Kidney tubule cell (primary cell): ENCODE measurements around the gene DDX31.
"Not testable (repeated sequence)": the region's sequence is repeated elsewhere in the genome, so short reads cannot be mapped to it uniquely, and the experiment has no call there.

Experiments used
- DNase-seq: peaks from one replicate; pipeline ENCODE4 v3.0.0-alpha.2; 2018; ENCODE audit warnings: low spot score

Gene DDX31

GRCh38 chr9:132577119-132577518, 92.7 kb downstream of the DDX31 start:
- peak; percentile 17 for DNase-seq

GRCh38 chr9:132575811-132576210, 94.0 kb downstream of the DDX31 start:
- DNase-seq = no peak

GRCh38 chr9:132575005-132575609, 94.7 kb downstream of the DDX31 start:
- peak; percentile 71 for DNase-seq

GRCh38 chr9:132572921-132573320, 96.9 kb downstream of the DDX31 start:
- peak; percentile 27 for DNase-seq

DNA sequence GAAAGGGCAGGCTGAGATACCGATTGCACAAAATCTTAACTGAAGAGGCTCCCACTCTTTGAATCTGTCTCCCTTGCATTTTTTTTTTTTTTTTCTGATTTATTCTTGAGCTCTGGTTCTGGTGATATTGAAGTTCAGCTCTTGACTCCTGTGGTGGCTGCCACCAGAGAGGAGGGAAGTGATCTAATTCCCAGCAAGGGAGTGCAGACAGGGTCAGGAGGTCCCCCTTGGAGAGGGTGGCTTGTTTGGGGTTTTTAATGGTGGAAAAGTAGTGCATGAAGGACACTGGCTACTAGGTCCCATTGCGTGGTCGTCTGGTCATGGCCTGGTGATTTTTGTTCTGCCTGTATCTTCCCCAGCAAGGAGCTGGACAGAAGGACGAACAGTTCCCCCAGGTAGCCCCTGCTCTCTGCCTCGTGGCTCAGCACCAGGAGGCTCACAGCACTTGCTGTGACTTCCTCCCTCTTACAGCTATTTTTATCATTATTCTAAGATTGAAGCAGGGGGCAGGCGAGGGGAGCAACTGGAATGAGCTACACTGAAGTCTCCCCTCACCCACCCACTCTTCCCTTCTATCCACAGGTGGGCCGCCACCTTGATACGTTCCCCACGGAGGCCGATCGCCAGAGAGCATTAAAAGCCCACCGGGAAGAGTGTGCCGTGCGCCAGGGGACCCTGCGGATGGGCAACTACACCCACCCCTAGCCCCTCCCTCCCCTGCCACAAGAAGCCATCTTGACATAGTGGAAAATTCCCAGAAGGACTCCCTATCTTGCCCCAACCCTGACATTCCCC, 97.8 kb downstream of the DDX31 start:
- no peak for DNase-seq

GRCh38 chr9:132568787-132569186, 101.0 kb downstream of the DDX31 start:
- DNase-seq = not testable (repeated sequence)

DNA sequence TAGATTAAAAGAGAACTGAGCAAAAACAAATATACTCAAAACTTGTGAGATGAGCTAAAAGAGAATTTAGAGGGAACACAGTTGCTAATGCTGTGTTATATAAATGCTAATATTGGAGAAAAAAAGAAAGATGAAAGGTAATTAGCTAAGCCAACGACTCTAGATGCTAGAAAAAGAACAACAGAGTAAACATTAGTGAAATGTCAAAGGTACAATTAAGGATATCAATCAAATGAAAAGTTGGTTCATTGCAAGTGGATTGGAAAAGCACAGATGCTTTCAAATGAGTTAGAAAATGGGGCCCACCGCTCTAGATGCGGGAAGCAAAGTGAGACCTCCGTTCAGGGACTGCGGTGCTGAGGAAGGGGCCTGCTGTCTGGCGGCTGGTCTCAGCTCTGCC, 105.3 kb downstream of the DDX31 start:
- no peak for DNase-seq

GRCh38 chr9:132562306-132562573, 107.5 kb downstream of the DDX31 start:
- no peak for DNase-seq

DNA sequence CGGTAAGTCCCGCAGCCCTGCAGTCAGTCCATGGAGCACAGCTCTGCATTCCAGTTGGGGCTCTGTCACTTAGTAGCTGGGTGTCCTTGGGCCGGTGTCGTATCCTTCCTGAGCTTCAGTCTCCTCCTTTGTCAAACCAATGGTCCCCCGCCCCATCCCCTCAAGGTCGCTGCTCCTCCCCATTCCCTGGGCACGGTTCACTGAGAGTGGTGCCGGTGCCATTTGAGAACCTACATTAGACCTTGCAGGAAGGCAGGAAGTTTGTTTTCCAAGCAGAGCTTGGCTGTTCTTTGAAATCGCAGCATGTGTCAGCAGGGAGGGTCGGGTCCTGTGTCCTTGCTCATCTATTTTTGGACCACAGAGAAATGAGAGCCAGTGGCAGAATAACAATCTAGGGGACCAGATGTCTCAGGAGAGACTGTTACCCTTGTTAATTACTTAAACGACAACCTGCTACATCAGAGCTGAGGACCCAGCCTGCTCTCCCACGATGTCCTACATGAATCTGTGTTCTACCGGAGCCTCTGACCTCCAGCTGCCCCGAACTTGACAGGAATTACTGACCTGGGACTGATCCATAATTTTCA, 109.1 kb downstream of the DDX31 start:
- DNase-seq = no peak

DNA sequence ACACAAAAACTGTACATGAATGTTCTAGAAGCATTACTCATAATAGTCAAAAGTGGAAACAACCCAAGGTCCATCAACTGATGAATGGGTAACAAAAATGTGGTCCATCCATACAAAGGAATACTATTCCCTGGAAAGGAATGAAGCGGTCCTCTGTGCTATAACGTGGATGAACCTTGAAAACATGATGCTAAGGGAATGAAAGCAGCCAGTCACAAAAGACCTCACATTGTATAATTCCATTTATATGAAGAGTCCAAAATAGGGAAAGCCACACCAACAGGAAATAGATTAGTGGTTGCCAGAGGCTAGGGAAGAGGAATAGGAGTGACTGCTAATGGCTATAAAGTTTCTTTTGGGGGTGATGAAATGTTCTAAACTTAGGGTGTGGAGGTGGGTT, 110.1 kb downstream of the DDX31 start:
- DNase-seq = no peak

GRCh38 chr9:132557159-132557558, 112.6 kb downstream of the DDX31 start:
- no peak for DNase-seq

- DNase-seq = no peak
These were observed 113.1 kb downstream of the DDX31 start for GRCh38 chr9:132556714-132557113.

DNA sequence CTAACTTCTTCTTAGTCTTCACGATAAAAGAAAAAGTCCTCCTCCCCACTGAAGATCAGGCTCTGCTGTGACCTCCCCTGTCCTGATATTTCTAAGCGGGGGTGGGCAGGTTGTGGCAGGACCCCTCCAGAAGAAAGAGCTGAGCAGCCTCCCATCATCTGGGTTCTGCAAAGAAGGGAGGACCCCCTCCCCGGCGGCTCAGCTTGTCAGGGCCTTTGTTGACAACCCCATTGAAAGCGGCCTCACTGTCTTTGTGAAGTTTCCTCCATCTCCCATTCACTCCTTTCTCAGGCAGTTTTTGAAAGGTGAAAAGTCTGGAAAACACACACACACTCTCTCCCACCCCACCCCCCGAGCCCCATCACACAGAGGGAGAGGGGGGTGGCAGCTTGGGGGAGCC, 113.5 kb downstream of the DDX31 start:
- no peak for DNase-seq

DNA sequence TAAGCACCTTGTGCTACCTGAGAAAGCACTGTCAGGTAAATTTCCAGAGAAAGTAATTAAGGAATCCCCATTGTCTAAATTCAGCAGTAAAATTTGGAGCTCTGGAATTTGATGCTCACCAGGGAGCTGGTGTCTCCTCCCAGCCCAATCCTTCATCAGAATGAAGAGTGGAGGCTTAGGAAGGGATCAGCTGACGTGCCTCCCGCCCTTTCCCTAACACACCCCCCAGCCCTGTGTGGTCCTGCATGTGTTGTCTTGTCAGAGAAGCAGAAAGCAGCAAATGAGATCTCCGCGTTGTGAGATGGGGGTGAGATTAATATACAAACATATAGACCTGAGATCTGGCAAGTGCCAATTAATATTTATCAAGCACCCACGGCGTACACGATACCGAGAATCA, 114.3 kb downstream of the DDX31 start:
- DNase-seq = no peak

- no peak for DNase-seq
These were observed 115.0 kb downstream of the DDX31 start for GRCh38 chr9:132554755-132555154.

- DNase-seq = no peak
These were observed 117.7 kb downstream of the DDX31 start for GRCh38 chr9:132552041-132552440.

DNA sequence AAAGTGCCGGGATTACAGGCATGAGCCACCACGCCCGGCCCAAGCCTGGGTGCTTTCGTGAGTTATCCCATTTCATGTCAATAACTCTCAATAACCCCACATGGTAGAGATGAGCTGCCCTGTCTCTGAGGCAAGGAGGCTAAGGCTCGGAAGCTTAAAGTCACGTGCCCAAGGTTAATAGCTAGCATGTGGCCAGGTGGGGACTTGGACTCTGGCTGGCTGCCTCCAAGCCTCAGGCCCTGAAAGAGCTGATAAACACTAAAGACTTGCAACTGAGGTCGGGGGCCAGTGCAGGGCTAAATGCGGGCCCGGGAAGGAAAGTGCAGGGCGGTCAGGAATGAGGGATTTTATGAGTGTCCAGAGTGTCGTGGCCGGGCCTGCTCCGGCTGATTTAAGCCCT, 118.2 kb downstream of the DDX31 start:
- no peak for DNase-seq

DNA sequence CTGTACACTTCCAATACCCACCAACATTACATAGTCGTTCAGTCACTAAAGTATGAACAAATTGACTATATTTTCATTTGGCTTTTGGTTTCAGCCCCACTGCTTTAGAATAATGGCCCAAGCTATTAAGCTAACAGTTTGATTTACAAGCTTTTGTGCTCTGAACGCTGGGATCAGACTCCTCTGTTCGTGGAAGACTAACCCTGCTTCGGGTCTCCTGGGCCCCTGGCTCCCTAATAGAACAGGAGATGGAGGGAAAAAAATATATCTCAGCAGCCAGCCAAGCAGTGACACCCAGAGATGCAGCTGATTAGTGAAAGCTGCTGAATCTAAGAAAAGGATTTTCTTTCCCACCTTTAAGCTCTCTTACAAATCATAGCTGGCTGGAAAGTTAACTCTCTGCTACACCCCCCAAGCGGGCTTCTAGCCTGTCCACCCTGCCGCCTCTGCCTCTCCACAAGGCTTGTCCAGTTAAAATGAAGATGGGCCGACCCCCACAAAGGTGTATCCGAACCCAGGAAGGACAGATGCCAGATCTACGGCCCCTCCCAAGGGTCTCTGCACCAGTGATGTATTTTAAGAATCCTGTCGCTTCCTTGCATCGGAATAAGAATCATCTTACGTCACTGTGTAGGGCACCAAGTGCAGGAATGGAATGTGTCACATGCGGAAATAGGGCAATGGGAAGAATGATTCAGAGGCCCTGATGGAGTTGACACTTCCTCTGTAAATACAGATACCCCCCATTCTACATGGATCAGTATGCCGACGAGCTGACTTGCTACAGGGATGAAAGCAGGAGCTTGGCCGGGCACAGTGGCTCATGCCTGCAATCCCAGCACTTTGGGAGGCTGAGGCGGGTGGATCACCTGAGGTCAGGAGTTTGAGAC, 120.8 kb downstream of the DDX31 start:
- peak; percentile 50 for DNase-seq

GRCh38 chr9:132547976-132548730, 121.6 kb downstream of the DDX31 start:
- DNase-seq = peak; percentile 23

- no peak for DNase-seq
These were observed 122.3 kb downstream of the DDX31 start for GRCh38 chr9:132547436-132547835.

DNA sequence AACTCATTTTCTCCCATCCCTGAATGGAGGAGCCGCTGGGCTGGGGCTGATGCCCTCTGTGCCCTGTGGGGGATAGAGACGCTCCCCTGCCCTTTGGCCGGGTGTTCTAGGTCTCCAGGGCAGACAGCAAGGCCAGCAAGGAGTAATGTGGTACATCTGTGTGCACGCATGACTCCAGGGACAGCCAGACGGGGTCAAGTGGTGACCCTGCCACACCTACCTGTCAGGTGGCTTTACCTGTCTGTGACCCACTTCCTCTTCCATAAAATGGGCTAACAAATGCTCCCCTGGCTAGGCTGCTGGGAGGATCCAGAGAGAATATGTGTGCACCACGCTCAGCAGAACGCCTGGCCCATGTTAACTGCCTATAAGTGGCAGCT, 122.7 kb downstream of the DDX31 start:
- no peak for DNase-seq
